Measurements from ENCODE around the gene STRN4. TPM values are rescaled to one million over a fixed set of nuclear protein-coding genes. Genes with fewer than 3 reads are reported as not detected.

STRN4 gene
- total and polyA plus RNA-seq, 9 of the 15 experiments (the other 6 are each of a cell fraction or from before 2014, with no cell fraction given) = 0.62 to 83.7 (median 36.9) TPM

GRCh38 chr19:46731007-46731501 is 15.2 kb downstream of the STRN4 start:
- ATAC-seq = peak; percentile 87
- H3K79me2 ChIP-seq (ENCODE audit: control insufficient read depth, insufficient read depth, low read length) = peaks cover 67% of the 10 kb centered on the region
- H3K4me2 ChIP-seq (ENCODE audit: insufficient read depth, low read length) = peak overlapping the region; percentile 68
- no peak for TF ChIP-seq CUX1 (CRISPR knock-in tag; IDR thresholded peaks at IDR 0.05)
- no peak for TF ChIP-seq SRSF1 (IDR thresholded peaks at IDR 0.05; ENCODE audit: low read depth, low read length)
- TF ChIP-seq PTBP1 (IDR thresholded peaks at IDR 0.05; ENCODE audit: low read depth, low read length) = 0 out of 2 replicates have a peak, but pooled peaks have one; percentile 41
- peak in 1 of 2 experiments; percentile 61; a peak in 2 of 4 replicates for TF ChIP-seq HDAC1 (IDR thresholded peaks at IDR 0.05)
- peak in 1 of 2 experiments; percentile 49 for TF ChIP-seq E2F6 (IDR thresholded peaks at IDR 0.05; ENCODE audit: borderline replicate concordance in 1 of 2, extremely low read depth in 1 of 2, insufficient read depth in 1 of 2, insufficient read length in 1 of 2, low read depth in 1 of 2, low read length in 1 of 2, poor library complexity in 1 of 2, severe bottlenecking in 1 of 2)
- TF ChIP-seq MAFK (IDR thresholded peaks at IDR 0.05; ENCODE audit: low read length) = peak; percentile 94
- no peak for TF ChIP-seq CEBPG (CRISPR knock-in tag; IDR thresholded peaks at IDR 0.05)
- no peak for TF ChIP-seq CEBPG (tag; conservative IDR thresholded peaks at IDR 0.05 in 1 of 2, IDR thresholded peaks at IDR 0.05 in 1 of 2)
- TF ChIP-seq ZMIZ1 (IDR thresholded peaks at IDR 0.05; ENCODE audit: low read depth in 2 of 2, low read length in 2 of 2) = no peak
- TF ChIP-seq CREM (IDR thresholded peaks at IDR 0.05; ENCODE audit: low read depth) = peak; percentile 51; the same call in 1 of the 2 replicates

More at GRCh38 chr19:46731007-46731501, 15.2 kb downstream of the STRN4 start:
- Histone ChIP-seq H3K9me3 (replicated peaks; ENCODE audit: control insufficient read depth, insufficient read depth, low read depth, low read length) (no peaks in the 10 kb centered on the region), H3K9me1 (ENCODE audit: control insufficient read depth, insufficient read depth, low read length) (peaks cover 8% of the 10 kb centered on the region), H3K4me1 (replicated peaks in 1 of 2; ENCODE audit: control insufficient read depth in 2 of 2, insufficient read depth in 2 of 2, low read length in 2 of 2) (peaks cover 27 to 66% of the 10 kb centered on the region in 2 experiments), H3K4me3 (no peak overlapping the region), H2AFZ (ENCODE audit: low read depth, low read length) (no peak overlapping the region), H3K9ac (ENCODE audit: insufficient read depth in 1 of 2, low read depth in 2 of 2, low read length in 2 of 2) (peak overlapping the region; percentile 16 to 67; a peak in 3 of 4 replicates), H3K27ac (ENCODE audit: extremely low read depth, low read depth, low read length) (peak overlapping the region; percentile 75), H3K27me3 (ENCODE audit: control insufficient read depth in 2 of 2, insufficient read depth in 2 of 2, low read length in 2 of 2) (no peaks in the 10 kb centered on the region), H3K36me3 (ENCODE audit: control insufficient read depth, insufficient read depth, low read length) (peaks cover 96% of the 10 kb centered on the region), H4K20me1 (replicated peaks; ENCODE audit: control insufficient read depth, insufficient read depth, low read length) (peaks cover 37% of the 10 kb centered on the region)
- FAIRE-seq (peak; percentile 96), DNase-seq (ENCODE audit: extremely low read depth in 1 of 4, low spot score in 3 of 4) (peak; percentile 71 to 87 (median 78))
- CTCF ChIA-PET (ENCODE audit: low intra/inter-chr PET ratio) = no interaction called here
- in situ Hi-C loops (cut with MboI) (no loop called here), intact Hi-C loops (cut with micrococcal nuclease) (no loop called here)
- POLR2A ChIA-PET = interaction anchor here (0.6 to 2.0 kb wide), 9 partner anchors 8 to 384 kb away, joined by 3 to 12 read pairs (median 5); no protein-coding TSS in a partner anchor
- no TSS peak for BruUV-seq (replicated peaks)
- WGBS (ENCODE audit: insufficient coverage, low coverage, missing lambda C conversion rate) = 12% methylated on average over 14 of the region's 14 CpGs
